Pancreas (tissue), 10 donors: ENCODE results near the gene RAB28. TPM values are rescaled to one million over a fixed set of nuclear protein-coding genes. Genes with fewer than 3 reads are reported as not detected.

Experiments
- ATAC-seq, 4 donors: fragments of 200-7000 bp; cut with Tn5 transposase; one replicate each; pipeline versions ENCODE4 v1.8.0 to v1.9.1; 2020; ENCODE audit warnings: mild to moderate bottlenecking in 4 of 4, moderate library complexity in 4 of 4
- DNase-seq, 6 donors: peaks; one replicate each; pipeline ENCODE4 v3.0.0-alpha.2; 2020
- FAIRE-seq: peaks from 2 replicates; lab custom pipeline; 2012; peaks lifted over from hg19 to GRCh38; lab: Jason Lieb, UNC
- H3K27ac ChIP-seq, 4 donors: fragments of 200-600 bp; sonication (generic); 1 replicate in 3 of 4; 2 replicates in 1 of 4; pipeline versions ENCODE4 v1.5.0 to v1.8.0; 2020
- H3K27me3 ChIP-seq, 4 donors: fragments of 200-600 bp; one replicate each; pipeline ENCODE4 v1.8.0; 2021
- H3K36me3 ChIP-seq, 3 donors: fragments of 200-600 bp; sonication (generic) in 1 of 3; one replicate each; pipeline versions ENCODE4 v1.5.0 to v1.8.0; 2020 to 2021
- H3K4me1 ChIP-seq, 3 donors: fragments of 200-600 bp; one replicate each; pipeline ENCODE4 v1.8.0; 2021
- H3K4me3 ChIP-seq, 4 donors: fragments of 200-600 bp; sonication (generic) in 2 of 4; one replicate each; pipeline versions ENCODE4 v1.5.0 to v1.8.0; 2020 to 2021
- H3K9me3 ChIP-seq, 4 donors: fragments of 200-600 bp; one replicate each; pipeline ENCODE4 v1.8.0; 2021
- WGBS, 2 donors: extraction: QIAGEN DNeasy Blood & Tissue Kit; methylation state at CpG; one replicate each; pipeline ENCODE4 v1.1.7; 2013; 5-methylcytosine and 5-hydroxymethylcytosine counted together
- intact Hi-C, 3 donors: fragments of 100-400 bp; cut with DNase I; formaldehyde crosslinking; loops; one replicate each; pipeline versions ENCODE4 v1.11.1 to v1.14.2; 2022
- polyA plus RNA-seq, 2 donors: library from polyadenylated mRNA; stranded (reverse); fragments of 200-250 nt; gene quantifications; one replicate each; pipeline ENCODE4 v1.2.3, GENCODE V29; 2013
- total RNA-seq, 6 donors: library from RNA; stranded (reverse); fragmentation: NEBNext Ultra II Directional in 4 of 6; extraction: Animal tissue kit (Norgen Biotek cat#: 25700) in 4 of 6; gene quantifications; one replicate each; pipeline versions ENCODE4 v1.2.1 to v1.2.4, GENCODE V29; 2021 to 2023
- TF ChIP-seq, protein P1 (sequence below), 4 donors: fragments of 200-600 bp; sonication (generic) in 3 of 4; IDR thresholded peaks; one replicate each; pipeline versions ENCODE4 v1.5.0 to v1.8.0; 2021; ENCODE audit warnings: antibody characterized with exemption in 4 of 4
- donor health status: healthy with polysubstance abuse.
- donor health status: DM: no; HTN: no; CAD: no; lungs with moderate emphysema.
- donor health status: DM: no; HTN: no; CAD: no.
- donor health status: control.
- donor health status: control.
- donor health status: Bipolar disorder and iron deficiency.
- donor health status: DM: yes; HTN: yes; CAD: no.
- donor health status: DM: no; HTN: no; CAD: no.
- donor health status: DM: no; HTN: no; CAD: no.
- donor health status: DM: yes; HTN: yes; CAD: no.

Gene RAB28
- total and polyA plus RNA-seq, 8 donors = 2.9 to 10.5 (median 5.4) TPM

DNA sequence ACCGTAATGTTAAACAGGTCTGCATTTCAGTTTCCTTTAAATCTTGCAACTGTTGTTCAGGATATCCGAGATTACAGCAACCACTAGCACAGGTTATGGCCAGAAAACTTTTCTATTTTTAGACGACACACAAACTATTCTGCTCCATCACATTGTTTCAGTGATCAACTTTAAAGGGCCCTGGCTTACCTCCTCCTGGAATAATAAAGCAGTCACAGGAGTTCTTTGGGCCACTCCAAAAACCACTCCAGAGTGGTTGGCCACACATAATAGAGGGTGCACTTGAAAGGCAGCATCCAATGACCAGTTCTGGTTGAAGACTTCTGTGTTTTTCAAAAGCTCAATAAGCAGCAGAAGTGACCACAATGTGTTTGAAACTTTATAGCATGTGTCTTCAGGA, 118.9 kb downstream of the RAB28 start:
- FAIRE-seq (no peak), ATAC-seq (no peak), DNase-seq (no peak)
- Histone ChIP-seq H3K9me3 (no peaks in the 10 kb centered on the region), H3K4me3 (no peak overlapping the region), H3K4me1 (no peaks in the 10 kb centered on the region), H3K27ac (no peak overlapping the region), H3K36me3 (peaks cover 0 to 6% (median 0%) of the 10 kb centered on the region in 3 donors), H3K27me3 (no peaks in the 10 kb centered on the region)
- TF ChIP-seq, protein P1, sequence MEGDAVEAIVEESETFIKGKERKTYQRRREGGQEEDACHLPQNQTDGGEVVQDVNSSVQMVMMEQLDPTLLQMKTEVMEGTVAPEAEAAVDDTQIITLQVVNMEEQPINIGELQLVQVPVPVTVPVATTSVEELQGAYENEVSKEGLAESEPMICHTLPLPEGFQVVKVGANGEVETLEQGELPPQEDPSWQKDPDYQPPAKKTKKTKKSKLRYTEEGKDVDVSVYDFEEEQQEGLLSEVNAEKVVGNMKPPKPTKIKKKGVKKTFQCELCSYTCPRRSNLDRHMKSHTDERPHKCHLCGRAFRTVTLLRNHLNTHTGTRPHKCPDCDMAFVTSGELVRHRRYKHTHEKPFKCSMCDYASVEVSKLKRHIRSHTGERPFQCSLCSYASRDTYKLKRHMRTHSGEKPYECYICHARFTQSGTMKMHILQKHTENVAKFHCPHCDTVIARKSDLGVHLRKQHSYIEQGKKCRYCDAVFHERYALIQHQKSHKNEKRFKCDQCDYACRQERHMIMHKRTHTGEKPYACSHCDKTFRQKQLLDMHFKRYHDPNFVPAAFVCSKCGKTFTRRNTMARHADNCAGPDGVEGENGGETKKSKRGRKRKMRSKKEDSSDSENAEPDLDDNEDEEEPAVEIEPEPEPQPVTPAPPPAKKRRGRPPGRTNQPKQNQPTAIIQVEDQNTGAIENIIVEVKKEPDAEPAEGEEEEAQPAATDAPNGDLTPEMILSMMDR (IDR thresholded peaks at IDR 0.05) = no peak
- 90 to 97% methylated on average over 3 of the region's 3 CpGs for WGBS, 2 donors
- intact Hi-C loops = no loop called here

DNA sequence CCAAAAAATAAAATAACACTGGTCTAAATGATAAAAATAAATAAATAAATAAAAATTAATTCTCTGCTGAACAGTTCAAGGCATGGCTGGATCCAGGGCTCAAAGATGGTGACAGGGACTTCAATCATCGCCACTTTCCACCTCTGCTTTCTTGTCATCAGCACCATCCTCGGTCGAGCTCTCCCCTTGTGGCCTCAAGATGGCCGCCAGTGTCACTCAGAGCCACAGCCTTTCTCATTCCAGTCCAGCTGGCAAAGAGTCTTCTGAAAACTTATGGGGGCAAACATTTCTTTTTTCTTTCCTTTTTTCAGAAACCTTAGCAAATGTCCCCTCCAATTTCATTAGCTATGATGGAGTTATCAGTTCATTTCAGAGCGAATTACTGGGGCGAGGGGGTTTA, 119.5 kb downstream of the RAB28 start:
- no peak overlapping the region for H3K27ac ChIP-seq
- no peak overlapping the region for H3K4me3 ChIP-seq
- no peak for DNase-seq
- no peaks in the 10 kb centered on the region for H3K27me3 ChIP-seq
- intact Hi-C loops = no loop called here
- H3K36me3 ChIP-seq = peaks cover 0 to 6% (median 0%) of the 10 kb centered on the region in 3 donors
- no peaks in the 10 kb centered on the region for H3K9me3 ChIP-seq
- 97% methylated on average over 6 of the region's 6 CpGs for WGBS, 2 donors
- TF ChIP-seq, protein P1 (IDR thresholded peaks at IDR 0.05) = no peak
- ATAC-seq = no peak
- no peaks in the 10 kb centered on the region for H3K4me1 ChIP-seq
- FAIRE-seq = no peak

GRCh38 chr4:13364172-13364571, 120.0 kb downstream of the RAB28 start:
- peaks cover 0 to 6% (median 0%) of the 10 kb centered on the region in 3 donors for H3K36me3 ChIP-seq
- no peak for ATAC-seq
- TF ChIP-seq, protein P1 (IDR thresholded peaks at IDR 0.05) = no peak
- no peaks in the 10 kb centered on the region for H3K4me1 ChIP-seq
- no peaks in the 10 kb centered on the region for H3K9me3 ChIP-seq
- no peak for DNase-seq
- no peak overlapping the region for H3K27ac ChIP-seq
- no peak for FAIRE-seq
- intact Hi-C loops = no loop called here
- H3K27me3 ChIP-seq = no peaks in the 10 kb centered on the region
- 95 to 96% methylated on average over 1 of the region's 1 CpG for WGBS, 2 donors
- no peak overlapping the region for H3K4me3 ChIP-seq

DNA sequence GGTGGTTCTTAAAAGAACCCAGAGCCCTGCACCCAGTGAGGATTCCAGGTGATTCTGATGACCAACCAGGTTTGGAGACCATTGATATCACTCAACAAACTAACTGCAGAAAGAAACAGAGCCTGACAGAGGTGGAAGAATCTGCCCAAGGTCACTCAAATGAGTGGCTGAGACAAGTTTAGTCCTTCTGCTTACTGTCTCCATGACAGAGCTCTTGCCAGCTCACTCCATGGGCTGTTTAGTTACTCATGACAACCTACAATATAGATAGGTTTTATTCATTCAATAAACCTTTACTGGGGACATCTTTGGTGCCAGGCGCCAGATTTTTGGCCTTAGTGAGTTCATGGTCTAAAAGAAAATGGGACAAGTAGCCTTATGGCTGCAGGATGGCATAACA, 124.3 kb downstream of the RAB28 start:
- H3K4me1 ChIP-seq = no peaks in the 10 kb centered on the region
- H3K27me3 ChIP-seq = no peaks in the 10 kb centered on the region
- no peak for ATAC-seq
- no peak overlapping the region for H3K27ac ChIP-seq
- intact Hi-C loops = no loop called here
- TF ChIP-seq, protein P1 (IDR thresholded peaks at IDR 0.05) = no peak
- no peak for DNase-seq
- no peak overlapping the region for H3K4me3 ChIP-seq
- no peaks in the 10 kb centered on the region for H3K9me3 ChIP-seq
- 94 to 100% methylated on average over 1 of the region's 1 CpG for WGBS, 2 donors
- H3K36me3 ChIP-seq = peaks cover 0 to 6% (median 0%) of the 10 kb centered on the region in 3 donors
- no peak for FAIRE-seq

DNA sequence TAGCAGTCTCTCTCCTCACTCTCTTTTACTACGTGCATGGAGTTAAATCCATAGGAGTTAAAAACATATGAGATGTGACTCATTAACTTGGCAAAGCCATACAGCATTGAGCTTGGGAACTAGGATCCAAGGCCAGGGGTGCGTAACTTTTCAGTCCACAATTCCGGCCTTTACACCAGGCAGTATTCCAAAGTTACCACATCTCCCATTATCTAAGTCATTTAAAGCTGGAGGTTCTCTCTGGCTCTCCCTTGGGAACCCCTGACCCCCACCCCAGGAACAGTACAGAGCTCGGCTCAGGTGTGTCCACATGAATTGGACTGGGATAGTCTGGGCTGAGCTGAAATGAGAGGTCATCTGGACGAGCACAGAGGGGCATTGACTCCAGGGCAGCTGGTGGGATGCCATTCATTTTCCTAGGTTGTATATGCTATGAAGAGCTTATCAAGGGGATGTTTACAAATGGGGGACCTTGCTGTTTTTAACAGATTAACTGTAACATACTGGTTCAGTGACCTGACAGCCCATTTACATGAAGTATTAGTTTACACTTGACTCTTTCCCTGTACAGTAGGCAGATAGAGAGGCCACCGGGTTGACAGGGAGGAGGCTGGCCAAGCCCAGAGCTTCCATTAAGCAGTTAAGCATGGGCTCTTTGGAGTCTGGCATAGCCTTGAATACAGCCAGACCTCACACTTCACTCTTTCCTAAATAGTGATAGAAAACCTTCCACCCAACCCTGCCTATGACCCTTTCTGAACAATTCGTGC, 128.8 kb downstream of the RAB28 start:
- Histone ChIP-seq H3K4me3 (no peak overlapping the region), H3K4me1 (no peaks in the 10 kb centered on the region), H3K36me3 (no peaks in the 10 kb centered on the region), H3K27me3 (no peaks in the 10 kb centered on the region), H3K27ac (no peak overlapping the region), H3K9me3 (no peaks in the 10 kb centered on the region)
- no peak for DNase-seq
- TF ChIP-seq, protein P1 (IDR thresholded peaks at IDR 0.05) = no peak
- intact Hi-C loops = no loop called here
- ATAC-seq = no peak
- WGBS, 2 donors = 85 to 88% methylated on average over 7 of the region's 7 CpGs
- FAIRE-seq = no peak
